Measurements from ENCODE around the gene C4orf50. TPM values are rescaled to one million over a fixed set of nuclear protein-coding genes. Genes with fewer than 3 reads are reported as not detected.

The C4orf50 gene
- total RNA-seq, 1 donor from 2014 or later = 0.16 TPM

DNA sequence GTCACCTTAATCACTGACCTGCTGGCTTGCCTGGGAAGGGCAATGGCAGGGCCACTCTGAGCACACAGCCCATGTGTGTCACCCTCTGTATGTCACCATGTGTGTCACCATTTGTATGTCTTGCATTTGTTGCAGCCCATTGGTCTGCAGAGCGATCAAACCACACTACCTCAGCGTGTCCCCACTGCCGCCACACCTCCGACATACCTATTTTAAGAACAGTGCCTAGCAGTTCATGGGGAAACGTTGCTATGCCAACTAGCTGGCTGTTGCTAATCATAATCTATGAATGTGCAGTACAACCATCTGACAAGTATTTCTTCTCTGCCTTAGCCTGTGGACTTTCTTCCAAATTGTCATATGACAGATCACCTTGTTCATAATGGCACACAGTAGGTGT is 117.4 kb downstream of the C4orf50 start:
- intact Hi-C loops (cut with micrococcal nuclease) = no loop called here
- no peak for DNase-seq
- Mint-ChIP-seq H3K4me1 (no peaks in the 10 kb centered on the region), H3K27ac (no peak overlapping the region), H3K36me3 (ENCODE audit: low read depth) (no peaks in the 10 kb centered on the region), H3K27me3 (peaks cover 9% of the 10 kb centered on the region), H3K9me3 (no peaks in the 10 kb centered on the region), H3K4me3 (no peak overlapping the region)

DNA sequence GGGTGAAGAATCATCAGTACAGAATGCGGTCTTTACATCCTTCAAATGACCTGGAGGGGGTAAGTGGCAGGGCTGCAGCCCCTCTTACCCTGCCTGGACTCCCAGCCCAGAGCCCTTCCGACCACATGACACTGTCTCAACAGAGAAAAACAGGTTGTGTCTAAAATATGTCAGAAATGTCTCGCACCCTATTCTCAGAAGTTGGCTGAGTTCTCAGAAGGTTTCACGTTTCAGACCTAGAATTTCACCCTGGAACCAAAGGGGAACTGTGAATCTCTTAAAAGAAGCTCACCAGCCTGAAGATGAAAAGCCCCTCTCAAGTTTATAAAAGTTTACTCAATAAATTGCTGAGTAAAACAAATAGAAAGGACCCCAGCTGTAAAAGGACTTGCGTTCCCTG is 118.3 kb downstream of the C4orf50 start:
- no peaks in the 10 kb centered on the region for H3K36me3 Mint-ChIP-seq (ENCODE audit: low read depth)
- peaks cover 12% of the 10 kb centered on the region for H3K27me3 Mint-ChIP-seq
- no peaks in the 10 kb centered on the region for H3K9me3 Mint-ChIP-seq
- H3K27ac Mint-ChIP-seq = no peak overlapping the region
- no peaks in the 10 kb centered on the region for H3K4me1 Mint-ChIP-seq
- no peak overlapping the region for H3K4me3 Mint-ChIP-seq
- intact Hi-C loops (cut with micrococcal nuclease) = no loop called here
- DNase-seq = no peak

DNA sequence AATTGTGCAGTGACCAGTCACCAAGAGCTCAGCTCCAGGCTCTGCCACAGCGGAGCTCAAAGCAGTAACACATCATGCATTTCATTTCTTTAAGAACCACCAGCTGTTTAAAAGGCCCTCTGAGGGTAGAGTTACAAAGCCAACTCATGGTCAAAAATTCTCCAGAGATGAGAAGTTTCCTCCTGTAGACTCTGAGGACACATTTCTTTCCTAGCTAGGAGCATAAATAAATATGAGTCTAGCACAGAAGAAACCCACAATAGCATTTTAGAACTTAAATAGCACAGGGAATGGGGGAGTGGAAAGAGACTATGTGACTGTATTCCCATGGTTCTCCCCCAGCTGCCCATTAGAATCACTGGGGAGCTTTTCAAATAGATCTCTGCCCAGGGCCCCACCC is 118.8 kb downstream of the C4orf50 start:
- H3K9me3 Mint-ChIP-seq = no peaks in the 10 kb centered on the region
- DNase-seq = no peak
- intact Hi-C loops (cut with micrococcal nuclease) = no loop called here
- H3K4me3 Mint-ChIP-seq = no peak overlapping the region
- no peaks in the 10 kb centered on the region for H3K36me3 Mint-ChIP-seq (ENCODE audit: low read depth)
- no peaks in the 10 kb centered on the region for H3K4me1 Mint-ChIP-seq
- H3K27ac Mint-ChIP-seq = no peak overlapping the region
- peaks cover 16% of the 10 kb centered on the region for H3K27me3 Mint-ChIP-seq

- H3K9me3 Mint-ChIP-seq = peaks cover 4% of the 10 kb centered on the region
- DNase-seq = no peak
- H3K4me3 Mint-ChIP-seq = no peak overlapping the region
- peaks cover 2% of the 10 kb centered on the region for H3K36me3 Mint-ChIP-seq (ENCODE audit: low read depth)
- H3K27me3 Mint-ChIP-seq = peaks cover 27% of the 10 kb centered on the region
- H3K27ac Mint-ChIP-seq = no peak overlapping the region
- H3K4me1 Mint-ChIP-seq = no peaks in the 10 kb centered on the region
- intact Hi-C loops (cut with micrococcal nuclease) = no loop called here
These were observed 120.6 kb downstream of the C4orf50 start for GRCh38 chr4:5897674-5898073.

DNA sequence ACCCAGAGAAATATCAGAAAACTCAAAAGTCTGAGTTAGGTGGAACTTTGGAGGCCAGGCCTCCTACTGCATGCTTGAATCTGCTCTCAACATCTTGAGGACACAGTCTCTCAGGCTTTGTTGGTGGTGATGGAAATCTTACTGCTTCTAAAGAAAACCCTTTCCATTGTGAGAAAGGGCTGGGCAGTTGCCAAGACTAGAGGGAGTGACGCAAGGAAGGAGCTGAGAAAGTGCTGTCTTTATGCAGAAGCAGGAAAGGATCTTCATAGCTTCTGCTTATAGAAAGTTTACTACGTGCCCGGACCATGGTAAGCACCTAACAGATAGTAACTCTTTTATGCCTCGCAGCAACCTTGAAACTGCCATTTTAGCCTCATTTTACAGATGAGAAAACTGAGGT is 122.9 kb downstream of the C4orf50 start:
- Mint-ChIP-seq H3K4me1 (no peaks in the 10 kb centered on the region), H3K9me3 (peaks cover 4% of the 10 kb centered on the region), H3K27me3 (peaks cover 40% of the 10 kb centered on the region), H3K36me3 (ENCODE audit: low read depth) (peaks cover 2% of the 10 kb centered on the region), H3K4me3 (no peak overlapping the region), H3K27ac (no peak overlapping the region)
- intact Hi-C loops (cut with micrococcal nuclease) = no loop called here
- DNase-seq = no peak

DNA sequence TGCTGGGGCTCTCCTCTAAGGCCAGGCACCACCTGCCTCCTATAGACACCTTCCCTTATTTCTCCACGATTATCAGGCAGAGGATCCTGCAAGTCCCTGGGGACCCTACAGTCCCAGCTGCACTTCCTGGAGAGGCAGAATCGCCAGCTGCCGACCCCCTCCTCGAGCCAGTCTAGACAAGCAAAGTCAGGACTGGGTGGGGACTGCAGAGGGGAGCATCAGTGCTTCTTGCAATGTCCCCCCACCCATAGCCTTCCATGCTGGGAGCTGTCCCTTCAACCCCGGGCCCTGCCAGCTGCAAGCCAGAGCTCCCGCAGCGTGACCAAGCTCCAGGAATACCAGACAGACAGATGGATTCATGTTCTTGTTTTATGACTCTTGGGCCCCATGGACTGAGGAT is 124.0 kb downstream of the C4orf50 start:
- Mint-ChIP-seq H3K27me3 (peaks cover 47% of the 10 kb centered on the region), H3K36me3 (ENCODE audit: low read depth) (peaks cover 2% of the 10 kb centered on the region), H3K9me3 (peaks cover 4% of the 10 kb centered on the region), H3K4me1 (no peaks in the 10 kb centered on the region), H3K4me3 (no peak overlapping the region), H3K27ac (no peak overlapping the region)
- intact Hi-C loops (cut with micrococcal nuclease) = loop anchor here (5.0 kb wide), 1 partner anchor 1032 kb away; no protein-coding TSS in a partner anchor
- no peak for DNase-seq

GRCh38 chr4:5893591-5893990 is 124.6 kb downstream of the C4orf50 start:
- H3K4me3 Mint-ChIP-seq = no peak overlapping the region
- DNase-seq = no peak
- H3K4me1 Mint-ChIP-seq = no peaks in the 10 kb centered on the region
- intact Hi-C loops (cut with micrococcal nuclease) = loop anchor here (5.0 kb wide), 1 partner anchor 1031 kb away; no protein-coding TSS in a partner anchor
- peaks cover 52% of the 10 kb centered on the region for H3K27me3 Mint-ChIP-seq
- H3K27ac Mint-ChIP-seq = no peak overlapping the region
- peaks cover 4% of the 10 kb centered on the region for H3K9me3 Mint-ChIP-seq
- peaks cover 2% of the 10 kb centered on the region for H3K36me3 Mint-ChIP-seq (ENCODE audit: low read depth)

- Mint-ChIP-seq H3K36me3 (ENCODE audit: low read depth) (peaks cover 2% of the 10 kb centered on the region), H3K27ac (no peak within 1 kb of the TSS), H3K4me3 (no peak within 1 kb of the TSS), H3K9me3 (peaks cover 4% of the 10 kb centered on the region), H3K27me3 (peaks cover 50% of the 10 kb centered on the region), H3K4me1 (no peaks in the 10 kb centered on the region)
- intact Hi-C loops (cut with micrococcal nuclease) = loop anchor here (5.0 kb wide), 1 partner anchor 1031 kb away; no protein-coding TSS in a partner anchor
- DNase-seq = no peak
These were observed 125.1 kb downstream of the C4orf50 start, which contains the start of gene CRMP1 for GRCh38 chr4:5893004-5893580. Gene CRMP1, minus strand, starts transcription at chr4:5893086. Its CDS starts 117 bp downstream, at chr4:5892969.

DNA sequence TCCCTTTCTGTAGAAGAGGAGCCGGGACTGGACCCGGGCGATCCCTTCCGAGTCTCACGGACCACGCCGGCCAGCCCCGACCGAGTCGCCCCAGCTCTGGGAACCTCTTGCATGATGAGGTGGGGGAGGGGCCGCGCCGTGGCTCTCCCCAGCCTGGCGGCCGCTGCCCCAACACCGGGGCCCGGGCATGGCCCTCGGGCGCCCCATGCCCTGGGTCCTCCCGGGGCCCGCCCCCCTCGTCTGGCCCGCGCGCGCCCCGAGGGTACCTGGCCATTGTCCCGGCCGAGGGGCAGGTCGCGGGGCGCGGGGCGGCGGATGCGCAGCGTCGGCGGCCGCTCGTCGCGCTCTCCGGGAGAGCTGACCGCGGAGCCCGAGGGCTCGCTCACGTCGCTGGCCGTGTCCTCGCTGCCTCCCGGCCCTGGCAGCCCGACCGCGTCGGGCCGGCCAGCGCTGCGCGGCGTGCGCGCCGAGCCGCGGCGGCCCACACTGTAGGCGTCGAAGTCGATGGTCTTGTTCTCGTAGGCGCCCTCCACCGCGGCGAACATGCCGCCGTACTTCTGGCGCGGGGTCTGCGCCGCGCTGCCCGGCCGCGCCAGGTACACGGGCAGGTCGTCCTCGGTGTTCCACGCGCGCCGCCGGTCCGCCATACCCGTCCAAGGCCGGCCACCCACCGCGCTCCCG is 125.8 kb downstream of the C4orf50 start:
- Mint-ChIP-seq H3K36me3 (ENCODE audit: low read depth) (peaks cover 2% of the 10 kb centered on the region), H3K27ac (no peak overlapping the region), H3K4me1 (no peaks in the 10 kb centered on the region), H3K9me3 (peaks cover 4% of the 10 kb centered on the region), H3K27me3 (peaks cover 50% of the 10 kb centered on the region), H3K4me3 (no peak overlapping the region)
- DNase-seq = no peak
- intact Hi-C loops (cut with micrococcal nuclease) = loop anchor here (5.0 kb wide), 1 partner anchor 1030 kb away; no protein-coding TSS in a partner anchor

DNA sequence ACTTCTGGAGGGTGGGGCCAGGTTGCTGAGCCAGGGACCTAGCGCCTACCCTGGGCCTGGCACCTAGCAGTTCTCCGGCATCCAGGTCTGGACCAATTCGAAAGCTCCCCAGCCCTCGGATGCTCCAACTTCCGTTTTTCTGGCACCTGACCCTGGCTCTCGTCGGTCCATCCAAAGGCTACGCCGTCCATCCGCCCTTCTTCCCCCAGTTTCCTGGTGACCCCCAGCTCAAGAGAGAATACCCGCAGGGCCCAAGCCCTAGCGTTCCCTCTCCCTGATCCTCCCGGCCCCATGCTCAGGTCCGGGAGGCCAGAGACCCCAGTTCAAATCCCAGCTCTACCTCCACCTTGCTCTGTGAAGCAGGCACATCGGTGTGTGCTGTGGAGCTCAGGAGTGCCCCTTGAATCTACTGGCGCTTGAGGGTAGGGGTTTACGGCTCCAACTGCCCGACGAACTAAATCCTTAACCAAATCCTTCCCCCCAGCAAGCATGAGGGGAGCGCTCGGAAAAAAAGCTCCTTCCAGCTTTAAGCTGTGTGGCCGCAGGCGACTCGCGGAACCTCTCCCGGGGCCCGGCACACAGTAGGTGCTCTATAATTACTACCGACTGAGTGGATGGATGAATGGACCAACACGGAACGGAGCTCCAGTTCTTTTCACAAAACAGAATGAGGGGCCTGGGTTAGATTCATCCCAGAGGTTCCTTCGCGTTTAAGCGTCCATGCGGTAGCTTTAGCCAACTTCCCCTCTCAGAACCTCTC is 126.5 kb downstream of the C4orf50 start:
- H3K36me3 Mint-ChIP-seq (ENCODE audit: low read depth) = peaks cover 2% of the 10 kb centered on the region
- H3K9me3 Mint-ChIP-seq = peaks cover 4% of the 10 kb centered on the region
- no peak overlapping the region for H3K27ac Mint-ChIP-seq
- DNase-seq = no peak
- H3K4me1 Mint-ChIP-seq = no peaks in the 10 kb centered on the region
- intact Hi-C loops (cut with micrococcal nuclease) = loop anchor here (5.0 kb wide), 1 partner anchor 1029 kb away; no protein-coding TSS in a partner anchor
- H3K27me3 Mint-ChIP-seq = peaks cover 55% of the 10 kb centered on the region
- H3K4me3 Mint-ChIP-seq = no peak overlapping the region

- H3K4me3 Mint-ChIP-seq = no peak overlapping the region
- H3K27me3 Mint-ChIP-seq = peaks cover 68% of the 10 kb centered on the region
- no peak for DNase-seq
- intact Hi-C loops (cut with micrococcal nuclease) = loop anchor here (5.0 kb wide), 1 partner anchor 1028 kb away; no protein-coding TSS in a partner anchor
- no peak overlapping the region for H3K27ac Mint-ChIP-seq
- peaks cover 2% of the 10 kb centered on the region for H3K36me3 Mint-ChIP-seq (ENCODE audit: low read depth)
- H3K4me1 Mint-ChIP-seq = no peaks in the 10 kb centered on the region
- H3K9me3 Mint-ChIP-seq = peaks cover 4% of the 10 kb centered on the region
These were observed 128.0 kb downstream of the C4orf50 start for GRCh38 chr4:5890063-5890727.

DNA sequence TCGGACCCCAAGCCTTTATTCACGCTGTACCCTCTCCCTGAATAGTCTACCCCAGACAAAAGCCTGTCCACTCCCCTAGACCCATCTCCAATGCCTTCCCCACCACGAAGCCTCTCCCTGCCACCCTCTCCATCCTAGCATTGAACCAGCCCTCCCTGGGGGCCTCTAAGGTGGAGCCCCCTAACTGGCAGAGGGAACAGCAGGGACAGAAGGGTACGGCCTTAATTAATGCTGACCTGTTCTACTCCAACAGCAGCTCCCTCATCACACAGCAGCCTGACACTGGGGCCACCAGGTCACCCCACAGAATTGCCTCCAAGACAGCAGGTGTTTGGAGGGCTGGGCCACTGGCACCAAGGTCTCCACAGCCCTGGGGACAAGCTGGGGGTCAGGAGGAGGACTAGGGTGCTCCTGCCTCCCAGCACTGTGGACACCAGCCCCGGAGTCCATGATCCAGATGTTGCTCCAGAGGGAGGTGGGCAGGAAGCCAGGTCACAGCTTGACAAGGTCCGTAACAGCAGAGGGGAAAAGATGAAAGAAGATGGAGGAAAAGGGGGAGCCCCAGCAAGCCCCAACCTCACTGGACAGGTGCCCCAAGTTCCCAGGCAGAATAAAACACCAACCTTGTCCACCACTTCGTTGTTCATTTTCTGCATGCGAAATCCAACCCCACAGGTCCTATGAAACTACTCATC is 129.1 kb downstream of the C4orf50 start:
- DNase-seq = no peak
- Mint-ChIP-seq H3K9me3 (peaks cover 4% of the 10 kb centered on the region), H3K4me3 (no peak overlapping the region), H3K27me3 (peaks cover 60% of the 10 kb centered on the region), H3K27ac (no peak overlapping the region), H3K36me3 (ENCODE audit: low read depth) (peaks cover 2% of the 10 kb centered on the region), H3K4me1 (no peaks in the 10 kb centered on the region)
- intact Hi-C loops (cut with micrococcal nuclease) = no loop called here

Data from activated CD4-positive, alpha-beta T cell treated with anti-CD3 and anti-CD28 coated beads, Interleukin-2, amount 10 ng/mL, durations not matched to agents 24 days and 14 days (primary cell).